SU-DHL-6 (cell line): Measurements from ENCODE around the gene HJV.
"Not testable (repeated sequence)": the region's sequence is repeated elsewhere in the genome, so short reads cannot be mapped to it uniquely, and the experiment has no call there.

Experiments
- CTCF ChIP-seq: fragments of 200-600 bp; sonication (generic); IDR thresholded peaks from one replicate; pipeline ENCODE4 v1.5.1; 2017; ENCODE audit warnings: antibody characterized with exemption, mild to moderate bottlenecking, low read length, moderate library complexity; ENCODE audit not compliant: insufficient read depth, poor library complexity, severe bottlenecking
- EZH2phosphoT487 ChIP-seq: fragments of 200-600 bp; sonication (generic), shearing (Covaris generic); conservative IDR thresholded peaks from 2 replicates; pipeline ENCODE4 v1.6.1; 2018; ENCODE audit warnings: mild to moderate bottlenecking, antibody characterized with exemption, low read length, moderate library complexity, mixed read lengths

DNA sequence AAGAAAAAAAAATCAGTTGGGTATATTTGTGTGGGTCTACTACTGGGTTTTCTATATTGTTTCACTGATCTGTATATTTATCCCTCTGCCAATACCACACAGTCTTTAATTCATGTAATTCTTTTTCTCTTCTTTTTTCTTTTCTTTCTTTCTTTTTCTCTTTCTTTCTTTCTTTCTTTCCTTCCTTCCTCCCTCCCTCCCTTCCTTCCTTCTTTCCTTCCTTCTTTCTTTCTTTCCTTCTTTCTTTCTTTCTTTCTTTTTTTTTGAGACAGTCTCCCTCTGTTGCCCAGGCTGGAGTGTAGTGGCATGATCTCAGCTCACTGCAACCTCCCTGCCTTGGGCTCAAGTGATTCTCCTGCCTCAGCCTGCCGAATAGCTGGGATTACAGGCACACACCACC lies 5.1 kb upstream of the HJV start:
- not testable (repeated sequence) for TF ChIP-seq CTCF, EZH2phosphoT487
